GM12878 (cell line): ENCODE data around the gene ADPGK. TPM values are rescaled to one million over a fixed set of nuclear protein-coding genes. Genes with fewer than 3 reads are reported as not detected.

Experiments
- ATAC-seq: fragments of 200-7000 bp; cut with Tn5 transposase; 3 replicates; pipeline ENCODE4 v1.9.1; 2020; ENCODE audit warnings: mild to moderate bottlenecking, moderate library complexity
- BruUV-seq: library from RNA; stranded (reverse); fragments of 400-500 nt; replicated peaks from 2 replicates; lab custom pipeline; 2021; lab: Mats Ljungman, UMichigan
- CTCF ChIA-PET: fragments of 300-600 bp; sonication (Branson Sonifier 250); formaldehyde crosslinking; extraction: SDS; loops from one replicate; lab custom pipeline; 2021; ENCODE audit warnings: inconsistent platforms; lab: Yijun Ruan, JAX
- POLR2A ChIA-PET: fragments of 350-600 bp; formaldehyde crosslinking; extraction: SDS; loops from one replicate; lab custom pipeline; 2021; ENCODE audit warnings: inconsistent platforms; lab: Charles Lee
- RAD21 ChIA-PET: fragments of 300-600 bp; sonication (Branson Sonifier 250); formaldehyde crosslinking; loops from one replicate; lab custom pipeline; 2023; ENCODE audit warnings: antibody characterized with exemption; ENCODE audit not compliant: unreplicated experiment; lab: Charles Lee
- SMC1A ChIA-PET: fragments of 300-600 bp; sonication (Branson Sonifier 250); formaldehyde crosslinking; loops from one replicate; lab custom pipeline; 2023; ENCODE audit not compliant: unreplicated experiment, uncharacterized antibody; lab: Charles Lee
- DNase-seq: peaks from one replicate; pipeline ENCODE4 v3.0.0-alpha.2; 2011; ENCODE audit warnings: low read depth, low spot score
- FAIRE-seq: peaks from 3 replicates; lab custom pipeline; 2011; peaks lifted over from hg19 to GRCh38; lab: Jason Lieb, UNC
- H2AFZ ChIP-seq: 2 replicates; pipeline ENCODE4 v1.6.0; 2011; ENCODE audit warnings: low read depth, low read length, control low read depth; ENCODE audit not compliant: control insufficient read depth
- H3K27ac ChIP-seq: 2 replicates; pipeline ENCODE4 v1.5.1; 2011; ENCODE audit warnings: control low read depth; ENCODE audit not compliant: control insufficient read depth, insufficient read depth
- H3K27me3 ChIP-seq, 2 experiments: replicated peaks in 1 of 2; 2 replicates each; pipeline versions ENCODE4 v1.6.0 to v1.6.1; 2011; ENCODE audit warnings: low read length in 1 of 2; ENCODE audit not compliant: control insufficient read depth in 2 of 2, insufficient read depth in 2 of 2
- H3K36me3 ChIP-seq, 2 experiments: 2 replicates each; pipeline ENCODE4 v1.5.1; 2011; ENCODE audit warnings: low read length in 1 of 2; ENCODE audit not compliant: control insufficient read depth in 2 of 2, insufficient read depth in 2 of 2
- H3K4me1 ChIP-seq: 2 replicates; pipeline ENCODE4 v1.6.1; 2011; ENCODE audit warnings: mild to moderate bottlenecking, low read length, moderate library complexity, mixed read lengths; ENCODE audit not compliant: control insufficient read depth, insufficient read depth
- H3K4me2 ChIP-seq: 2 replicates; pipeline ENCODE4 v1.6.0; 2011; ENCODE audit warnings: control low read depth; ENCODE audit not compliant: control insufficient read depth, insufficient read depth
- H3K4me3 ChIP-seq: fragments of 200-600 bp; sonication (generic); 2 replicates; pipeline ENCODE4 v1.5.1; 2016
- H3K79me2 ChIP-seq: 2 replicates; pipeline ENCODE4 v1.6.0; 2011; ENCODE audit warnings: low read length; ENCODE audit not compliant: control insufficient read depth, insufficient read depth
- H3K9ac ChIP-seq: 2 replicates; pipeline ENCODE4 v1.8.0; 2011; ENCODE audit warnings: low read length, control low read depth, mixed read lengths; ENCODE audit not compliant: control insufficient read depth, insufficient read depth
- H3K9me3 ChIP-seq: replicated peaks from 3 replicates; pipeline ENCODE4 v1.5.1; 2011; ENCODE audit warnings: mild to moderate bottlenecking, low read length; ENCODE audit not compliant: control insufficient read depth, insufficient read depth
- H4K20me1 ChIP-seq: 2 replicates; pipeline ENCODE4 v1.6.0; 2011; ENCODE audit not compliant: control insufficient read depth, insufficient read depth
- CEBPB ChIP-seq, 2 experiments: fragments of 150-350 bp in 1 of 2; IDR thresholded peaks; 2 replicates each; pipeline ENCODE4 v1.6.1; 2012 to 2014; ENCODE audit warnings: low read depth in 2 of 2, low read length in 2 of 2, borderline replicate concordance in 1 of 2, inconsistent platforms in 1 of 2
- GATAD2B ChIP-seq: fragments of 450-650 bp; conservative IDR thresholded peaks from 2 replicates; pipeline ENCODE4 v1.6.1; 2017; ENCODE audit warnings: low read depth, mild to moderate bottlenecking, moderate library complexity
- NFIC ChIP-seq: IDR thresholded peaks from 2 replicates; pipeline ENCODE4 v1.6.1; 2012; ENCODE audit warnings: low read depth, mild to moderate bottlenecking, inconsistent platforms, low read length, moderate library complexity
- POLR2AphosphoS2 ChIP-seq: IDR thresholded peaks from 2 replicates; pipeline ENCODE4 v1.6.1; 2011; ENCODE audit warnings: low read depth, mild to moderate bottlenecking, low read length, improper control_type of control experiment, moderate library complexity
- SIN3A ChIP-seq: IDR thresholded peaks from 2 replicates; pipeline ENCODE4 v1.6.1; 2012; ENCODE audit warnings: low read depth, low read length, improper control_type of control experiment
- SREBF1 ChIP-seq: IDR thresholded peaks from 2 replicates; pipeline ENCODE4 v1.6.1; 2012; ENCODE audit warnings: mild to moderate bottlenecking, low read length
- ZZZ3 ChIP-seq: IDR thresholded peaks from 2 replicates; pipeline ENCODE4 v1.6.1; 2011; ENCODE audit warnings: low read depth; ENCODE audit not compliant: control insufficient read depth, insufficient read length
- WGBS: methylation state at CpG from one replicate; pipeline ENCODE4 v1.1.6; 2016; ENCODE audit warnings: low lambda C conversion rate; ENCODE audit not compliant: insufficient replicate concordance, insufficient coverage; ENCODE audit errors: missing lambda C conversion rate; 5-methylcytosine and 5-hydroxymethylcytosine counted together
- in situ Hi-C: fragments of 300-500 bp; cut with MboI; formaldehyde crosslinking; loops from 9 replicates; pipeline ENCODE4 v1.14.3; 2018; ENCODE audit warnings: mixed read lengths
- intact Hi-C: fragments of 100-400 bp; cut with micrococcal nuclease; formaldehyde crosslinking; loops from one replicate; pipeline ENCODE4 v1.14.2; 2022; ENCODE audit not compliant: unreplicated experiment
- polyA plus RNA-seq, 11 experiments: library from polyadenylated mRNA; depleted of rRNA in 4 of 11; unstranded in 6 of 11; stranded (reverse) in 5 of 11; fragments of >200 nt; fragmentation: Nextera tagmentation in 4 of 11; fragmentation: Illumina TruSeq in 1 of 11; extraction: Ambion mirVana in 4 of 11; extraction: Trizol in 1 of 11; gene quantifications; 1 replicate in 1 of 11; 2 replicates in 10 of 11; pipeline versions ENCODE4 v1.2.1 to v1.2.3, GENCODE V29; 2011 to 2016; ENCODE audit warnings: inconsistent platforms in 2 of 11, missing spikeins in 2 of 11, low read depth in 1 of 11
- total RNA-seq, 4 experiments: library from RNA; depleted of rRNA in 3 of 4; stranded (reverse); fragments of >200 nt in 3 of 4; fragmentation: Illumina TruSeq in 1 of 4; extraction: Trizol in 1 of 4; gene quantifications; 2 replicates each; pipeline versions ENCODE4 v1.2.1 to v1.2.3, GENCODE V29; 2013 to 2021
- TF ChIP-seq, protein P1 (sequence below): IDR thresholded peaks from 2 replicates; pipeline ENCODE4 v1.6.1; 2012; ENCODE audit warnings: low read depth, low read length, improper control_type of control experiment

The ADPGK gene
- total and polyA plus RNA-seq, 10 of the 15 experiments (the other 5 are each of a cell fraction or from before 2014, with no cell fraction given) = 13.8 to 146 (median 56.7) TPM

DNA sequence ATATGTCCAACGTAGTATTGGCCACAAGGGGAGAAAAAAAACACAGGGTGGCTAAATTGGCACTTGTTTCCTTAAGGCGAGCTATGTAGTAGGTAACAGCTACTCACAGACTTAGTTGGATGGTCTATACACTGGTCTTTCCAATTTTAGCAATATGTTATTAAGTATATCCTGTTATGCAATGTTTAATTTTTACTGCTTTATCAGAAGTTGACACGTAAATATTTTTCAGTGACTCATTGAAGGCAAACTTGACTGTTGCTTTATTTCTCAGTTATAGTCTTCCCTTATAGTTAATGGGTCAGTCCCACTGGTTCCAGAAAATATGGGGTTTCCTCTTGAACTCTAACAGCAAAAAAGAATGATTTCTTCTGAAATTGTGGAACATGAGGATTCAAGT lies 46.5 kb downstream of the ADPGK start:
- Histone ChIP-seq H2AFZ (no peak overlapping the region), H4K20me1 (no peaks in the 10 kb centered on the region), H3K79me2 (no peaks in the 10 kb centered on the region), H3K9ac (no peak overlapping the region), H3K27ac (no peak overlapping the region), H3K4me1 (peaks cover 19% of the 10 kb centered on the region), H3K4me2 (no peak overlapping the region), H3K36me3 (peaks cover 5 to 26% of the 10 kb centered on the region in 2 experiments; a peak in 3 of 4 replicates), H3K4me3 (no peak overlapping the region), H3K27me3 (no peaks in the 10 kb centered on the region), H3K9me3 (no peaks in the 10 kb centered on the region; the same call in 2 of the 3 replicates)
- in situ Hi-C loops = no loop called here
- BruUV-seq = no TSS peak
- TF ChIP-seq, protein P1, sequence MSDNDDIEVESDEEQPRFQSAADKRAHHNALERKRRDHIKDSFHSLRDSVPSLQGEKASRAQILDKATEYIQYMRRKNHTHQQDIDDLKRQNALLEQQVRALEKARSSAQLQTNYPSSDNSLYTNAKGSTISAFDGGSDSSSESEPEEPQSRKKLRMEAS = no peak
- TF ChIP-seq ZZZ3 (no peak), CEBPB (IDR thresholded peaks at IDR 0.05; ENCODE audit: borderline replicate concordance in 1 of 2, low read depth in 2 of 2, low read length in 2 of 2) (no peak), NFIC (no peak), GATAD2B (no peak), POLR2AphosphoS2 (no peak), SREBF1 (no peak), SIN3A (no peak)
- intact Hi-C loops = no loop called here
- POLR2A ChIA-PET = no interaction called here
- CTCF ChIA-PET = interaction anchor here (7.0 kb wide), 1 partner anchor 14 kb away, joined by 46 read pairs; no protein-coding TSS in a partner anchor
- DNase-seq = no peak
- no peak for FAIRE-seq
- RAD21 ChIA-PET = no interaction called here
- ATAC-seq = no peak
- WGBS = 85% methylated on average over 3 of the region's 3 CpGs
- SMC1A ChIA-PET = interaction anchor here (0.8 to 1.5 kb wide), 2 partner anchors 12 to 14 kb away, joined by 3 to 4 read pairs; no protein-coding TSS in a partner anchor
